Glomerular endothelial cell (primary cell): Measurements from ENCODE around the gene PTTG1. TPM values are rescaled to one million over a fixed set of nuclear protein-coding genes. Genes with fewer than 3 reads are reported as not detected.
"Not testable (repeated sequence)": the region's sequence is repeated elsewhere in the genome, so short reads cannot be mapped to it uniquely, and the experiment has no call there.

ENCODE experiments used
- DNase-seq: peaks from one replicate; pipeline ENCODE4 v3.0.0-alpha.2; 2011; ENCODE audit warnings: low read depth, low spot score; ENCODE audit errors: extremely low read depth
- total RNA-seq: library from RNA; depleted of rRNA; stranded (reverse); fragments of >200 nt; gene quantifications from 2 replicates; pipeline ENCODE4 v1.2.3, GENCODE V29; 2015

The PTTG1 gene
- total RNA-seq, 1 donor from 2014 or later: 81.2 TPM

GRCh38 chr5:160420331-160420610 lies 1.4 kb upstream of the PTTG1 start:
- no peak for DNase-seq

- DNase-seq: no peak
These were observed 1.4 kb downstream of the PTTG1 start for GRCh38 chr5:160423099-160423498.

- no peak for DNase-seq
These were observed 6.0 kb downstream of the PTTG1 start for GRCh38 chr5:160427607-160428006.

- DNase-seq: no peak
These were observed 10.5 kb downstream of the PTTG1 start for GRCh38 chr5:160432196-160432595.

- DNase-seq: no peak
These were observed 11.1 kb downstream of the PTTG1 start for GRCh38 chr5:160432787-160433186.

- DNase-seq: no peak
These were observed 12.4 kb downstream of the PTTG1 start for GRCh38 chr5:160434022-160434531.

GRCh38 chr5:160435532-160435931 lies 13.9 kb downstream of the PTTG1 start:
- no peak for DNase-seq

- DNase-seq: no peak
These were observed 14.4 kb downstream of the PTTG1 start for GRCh38 chr5:160436017-160436416.

- DNase-seq: not testable (repeated sequence)
These were observed 15.0 kb downstream of the PTTG1 start for GRCh38 chr5:160436661-160437060.

- no peak for DNase-seq
These were observed 15.6 kb downstream of the PTTG1 start for GRCh38 chr5:160437271-160437670.

GRCh38 chr5:160438316-160439204 lies 16.9 kb downstream of the PTTG1 start:
- no peak for DNase-seq

- DNase-seq: no peak
These were observed 17.5 kb downstream of the PTTG1 start for GRCh38 chr5:160439205-160439600.

GRCh38 chr5:160441311-160441781 lies 19.7 kb downstream of the PTTG1 start:
- no peak for DNase-seq

- no peak for DNase-seq
These were observed 21.3 kb downstream of the PTTG1 start for GRCh38 chr5:160442824-160443431.

- no peak for DNase-seq
These were observed 22.8 kb downstream of the PTTG1 start for GRCh38 chr5:160444407-160444806.

- no peak for DNase-seq
These were observed 23.5 kb downstream of the PTTG1 start for GRCh38 chr5:160445132-160445531.

GRCh38 chr5:160445751-160446150 lies 24.1 kb downstream of the PTTG1 start:
- DNase-seq: no peak

GRCh38 chr5:160448886-160449285 lies 27.2 kb downstream of the PTTG1 start:
- DNase-seq: no peak

GRCh38 chr5:160449458-160449857 lies 27.8 kb downstream of the PTTG1 start:
- DNase-seq: no peak

GRCh38 chr5:160450164-160450932 lies 28.7 kb downstream of the PTTG1 start:
- no peak for DNase-seq

- DNase-seq: no peak
These were observed 29.6 kb downstream of the PTTG1 start for GRCh38 chr5:160451281-160451680.
